ENCODE data around the gene GLB1L3. TPM values are rescaled to one million over a fixed set of nuclear protein-coding genes. Genes with fewer than 3 reads are reported as not detected.

GLB1L3 gene
- total RNA-seq, 2 experiments from 2014 or later, result 5.2 to 6.1 TPM

DNA sequence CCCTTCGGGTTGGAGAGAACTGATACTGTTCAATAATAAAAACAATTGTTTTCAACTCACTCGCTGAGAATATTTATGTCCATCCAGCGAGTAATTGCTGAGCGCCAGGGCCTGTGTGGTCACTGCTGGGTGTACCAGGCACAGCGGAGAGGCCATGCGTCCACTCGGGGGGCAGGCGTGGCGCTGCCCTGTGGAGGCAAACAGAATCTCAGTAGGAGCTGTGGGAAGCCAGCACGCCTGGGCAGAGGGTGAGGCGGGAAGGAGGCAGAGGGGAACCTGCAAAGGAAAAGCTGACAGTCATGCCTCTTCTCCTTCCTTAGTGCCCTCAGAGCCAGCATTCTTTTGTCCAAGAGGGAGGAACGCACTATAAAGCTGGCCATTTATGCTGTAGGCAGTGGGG is 11.4 kb downstream of the GLB1L3 start:
- H3K4me3 Mint-ChIP-seq, result no peak overlapping the region
- ATAC-seq (ENCODE audit: low read depth) (no peak), DNase-seq (no peak)
- H3K27ac Mint-ChIP-seq, result no peak overlapping the region
- POLR2A ChIA-PET, result interaction anchor here (0.8 kb wide), 1 partner anchor 11 kb away, joined by 3 read pairs; the partner anchor contains the start of gene GLB1L3
- no peaks in the 10 kb centered on the region for H3K27me3 Mint-ChIP-seq
- no peaks in the 10 kb centered on the region for H3K36me3 Mint-ChIP-seq
- H3K9me3 Mint-ChIP-seq, result no peaks in the 10 kb centered on the region
- no peaks in the 10 kb centered on the region for H3K4me1 Mint-ChIP-seq

DNA sequence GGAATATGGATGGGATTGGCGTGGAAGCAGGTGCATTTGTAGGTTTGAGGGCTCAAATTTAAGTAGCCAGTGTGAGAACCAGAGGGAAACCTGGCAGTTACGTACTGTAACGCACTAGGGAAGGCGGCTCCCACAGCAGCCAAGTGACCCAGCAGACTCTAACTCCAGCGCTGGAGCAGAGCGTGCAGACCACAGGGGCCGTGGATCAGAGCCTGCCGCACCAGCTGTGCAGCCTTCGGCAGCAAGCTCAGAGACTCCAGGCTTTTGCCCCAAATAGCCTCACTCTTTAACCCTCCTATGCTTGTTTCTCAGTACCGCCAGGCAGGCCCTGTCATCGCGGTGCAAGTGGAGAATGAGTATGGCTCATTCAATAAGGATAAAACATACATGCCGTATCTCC is 12.3 kb downstream of the GLB1L3 start:
- DNase-seq (no peak), ATAC-seq (ENCODE audit: low read depth) (no peak)
- no peaks in the 10 kb centered on the region for H3K36me3 Mint-ChIP-seq
- H3K27me3 Mint-ChIP-seq, result no peaks in the 10 kb centered on the region
- no peaks in the 10 kb centered on the region for H3K4me1 Mint-ChIP-seq
- no peaks in the 10 kb centered on the region for H3K9me3 Mint-ChIP-seq
- no peak overlapping the region for H3K4me3 Mint-ChIP-seq
- POLR2A ChIA-PET, result interaction anchor here (0.8 kb wide), 1 partner anchor 12 kb away, joined by 3 read pairs; the partner anchor contains the start of gene GLB1L3
- H3K27ac Mint-ChIP-seq, result no peak overlapping the region

DNA sequence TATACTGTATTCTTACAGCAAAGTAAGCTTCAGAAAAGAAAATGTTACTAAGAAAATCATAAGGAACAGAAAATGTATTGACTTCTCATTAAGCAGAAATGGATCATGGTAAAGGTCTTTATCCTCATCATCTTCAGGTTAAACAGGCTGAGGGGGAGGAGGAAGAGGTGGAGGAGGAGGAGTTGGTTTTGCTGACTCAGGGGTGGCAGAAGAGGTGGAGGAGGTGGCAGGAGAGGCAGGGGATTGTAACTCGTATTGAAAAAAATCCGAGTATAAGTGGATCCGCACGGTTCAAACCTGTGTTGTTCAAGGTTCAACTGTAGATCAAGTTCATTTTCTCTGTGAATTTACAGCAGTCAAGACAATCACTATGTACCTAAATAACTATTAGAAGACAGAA is 13.0 kb downstream of the GLB1L3 start:
- Mint-ChIP-seq H3K4me3 (no peak overlapping the region), H3K4me1 (no peaks in the 10 kb centered on the region), H3K27me3 (no peaks in the 10 kb centered on the region), H3K9me3 (no peaks in the 10 kb centered on the region), H3K27ac (no peak overlapping the region), H3K36me3 (no peaks in the 10 kb centered on the region)
- no peak for DNase-seq
- POLR2A ChIA-PET, result no interaction called here
- ATAC-seq (ENCODE audit: low read depth), result no peak

DNA sequence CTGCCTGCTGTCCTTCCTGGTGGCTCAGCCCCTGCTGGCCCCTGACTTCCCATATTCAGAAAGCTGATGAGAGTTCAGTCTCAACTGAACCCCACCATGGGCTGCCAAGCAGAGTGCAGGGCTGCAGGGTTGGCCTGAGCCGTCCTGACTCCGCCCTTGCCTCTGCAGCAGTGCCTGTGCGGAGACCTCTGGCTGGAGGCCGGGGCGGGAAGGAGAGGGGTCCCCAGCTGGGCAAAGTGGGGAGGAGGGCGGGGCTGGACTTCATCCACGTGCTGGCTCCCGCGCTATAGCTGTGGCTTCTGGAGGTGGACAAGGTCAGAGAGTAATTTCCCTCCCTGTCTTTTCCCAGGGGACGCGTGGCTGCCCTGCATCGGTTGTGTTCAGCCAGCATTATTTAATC is 13.6 kb downstream of the GLB1L3 start:
- no peaks in the 10 kb centered on the region for H3K36me3 Mint-ChIP-seq
- ATAC-seq (ENCODE audit: low read depth) (no peak), DNase-seq (no peak)
- H3K4me3 Mint-ChIP-seq, result no peak overlapping the region
- H3K9me3 Mint-ChIP-seq, result no peaks in the 10 kb centered on the region
- H3K27ac Mint-ChIP-seq, result no peak overlapping the region
- H3K27me3 Mint-ChIP-seq, result no peaks in the 10 kb centered on the region
- no peaks in the 10 kb centered on the region for H3K4me1 Mint-ChIP-seq
- POLR2A ChIA-PET, result no interaction called here

DNA sequence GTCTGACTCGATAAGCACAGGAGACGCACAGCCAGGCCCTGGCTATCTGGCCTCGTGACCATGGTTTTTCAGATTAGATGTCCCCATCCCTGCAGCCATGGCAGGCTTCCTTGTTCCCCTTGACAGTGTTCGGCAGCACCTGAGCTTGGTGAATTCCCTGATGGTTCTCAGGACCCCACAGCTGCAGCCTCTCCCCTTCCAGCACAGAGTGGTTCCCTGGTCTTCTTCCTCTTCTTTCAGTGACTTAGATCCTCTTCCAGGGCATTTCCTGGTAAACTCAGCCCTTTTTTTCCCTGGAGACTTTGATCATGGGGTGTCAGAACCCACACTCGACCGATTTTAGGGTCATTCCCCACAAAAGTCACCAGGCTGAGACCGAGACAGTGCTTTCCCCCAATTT is 14.5 kb downstream of the GLB1L3 start:
- Mint-ChIP-seq H3K27ac (no peak overlapping the region), H3K4me3 (no peak overlapping the region), H3K4me1 (no peaks in the 10 kb centered on the region), H3K27me3 (no peaks in the 10 kb centered on the region), H3K9me3 (no peaks in the 10 kb centered on the region), H3K36me3 (no peaks in the 10 kb centered on the region)
- POLR2A ChIA-PET, result no interaction called here
- DNase-seq, result no peak
- no peak for ATAC-seq (ENCODE audit: low read depth)

DNA sequence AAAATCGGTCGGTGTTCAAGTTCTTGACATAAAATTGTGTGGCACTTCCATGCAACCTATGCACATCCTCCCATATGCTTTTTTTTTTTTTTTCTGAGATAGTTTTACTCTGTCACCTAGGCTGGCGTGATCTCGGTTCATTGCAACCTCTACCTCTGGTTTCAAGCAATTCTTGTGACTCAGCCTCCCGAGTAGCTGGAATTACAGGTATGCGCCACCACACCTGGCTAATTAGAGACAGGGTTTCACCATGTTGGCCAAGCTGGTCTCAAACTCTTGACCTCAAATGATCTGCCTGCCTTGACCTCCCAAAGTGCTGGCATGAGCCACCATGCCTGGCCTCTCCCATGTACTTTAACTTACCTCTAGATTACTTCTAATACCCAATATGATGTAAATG is 15.0 kb downstream of the GLB1L3 start:
- ATAC-seq (ENCODE audit: low read depth), result no peak
- DNase-seq, result no peak
- Mint-ChIP-seq H3K4me3 (no peak overlapping the region), H3K36me3 (no peaks in the 10 kb centered on the region), H3K4me1 (no peaks in the 10 kb centered on the region), H3K9me3 (no peaks in the 10 kb centered on the region), H3K27ac (no peak overlapping the region), H3K27me3 (no peaks in the 10 kb centered on the region)
- POLR2A ChIA-PET, result no interaction called here

DNA sequence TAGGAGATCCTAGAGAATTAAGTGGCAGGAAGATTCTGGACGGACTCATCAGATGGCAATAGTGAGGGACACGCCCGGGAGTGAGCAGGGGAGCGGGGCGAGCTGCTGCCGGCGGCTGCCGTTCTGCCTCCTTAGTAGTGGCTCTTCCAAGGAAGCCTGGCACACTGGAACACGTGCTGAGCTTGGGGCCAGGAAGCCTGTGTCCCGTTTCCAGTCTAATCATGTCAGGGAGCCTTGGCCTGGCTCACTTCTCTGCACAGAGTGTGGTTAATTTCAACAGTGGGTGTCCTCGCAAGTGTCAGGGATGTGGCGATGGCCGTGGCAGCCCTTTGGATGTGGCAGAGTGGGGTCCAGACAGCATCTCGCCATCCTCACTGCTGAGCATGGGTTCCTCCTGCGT is 16.5 kb downstream of the GLB1L3 start:
- POLR2A ChIA-PET, result no interaction called here
- H3K36me3 Mint-ChIP-seq, result no peaks in the 10 kb centered on the region
- ATAC-seq (ENCODE audit: low read depth), result no peak
- no peaks in the 10 kb centered on the region for H3K27me3 Mint-ChIP-seq
- DNase-seq, result no peak
- no peak overlapping the region for H3K4me3 Mint-ChIP-seq
- no peaks in the 10 kb centered on the region for H3K4me1 Mint-ChIP-seq
- H3K9me3 Mint-ChIP-seq, result no peaks in the 10 kb centered on the region
- no peak overlapping the region for H3K27ac Mint-ChIP-seq

DNA sequence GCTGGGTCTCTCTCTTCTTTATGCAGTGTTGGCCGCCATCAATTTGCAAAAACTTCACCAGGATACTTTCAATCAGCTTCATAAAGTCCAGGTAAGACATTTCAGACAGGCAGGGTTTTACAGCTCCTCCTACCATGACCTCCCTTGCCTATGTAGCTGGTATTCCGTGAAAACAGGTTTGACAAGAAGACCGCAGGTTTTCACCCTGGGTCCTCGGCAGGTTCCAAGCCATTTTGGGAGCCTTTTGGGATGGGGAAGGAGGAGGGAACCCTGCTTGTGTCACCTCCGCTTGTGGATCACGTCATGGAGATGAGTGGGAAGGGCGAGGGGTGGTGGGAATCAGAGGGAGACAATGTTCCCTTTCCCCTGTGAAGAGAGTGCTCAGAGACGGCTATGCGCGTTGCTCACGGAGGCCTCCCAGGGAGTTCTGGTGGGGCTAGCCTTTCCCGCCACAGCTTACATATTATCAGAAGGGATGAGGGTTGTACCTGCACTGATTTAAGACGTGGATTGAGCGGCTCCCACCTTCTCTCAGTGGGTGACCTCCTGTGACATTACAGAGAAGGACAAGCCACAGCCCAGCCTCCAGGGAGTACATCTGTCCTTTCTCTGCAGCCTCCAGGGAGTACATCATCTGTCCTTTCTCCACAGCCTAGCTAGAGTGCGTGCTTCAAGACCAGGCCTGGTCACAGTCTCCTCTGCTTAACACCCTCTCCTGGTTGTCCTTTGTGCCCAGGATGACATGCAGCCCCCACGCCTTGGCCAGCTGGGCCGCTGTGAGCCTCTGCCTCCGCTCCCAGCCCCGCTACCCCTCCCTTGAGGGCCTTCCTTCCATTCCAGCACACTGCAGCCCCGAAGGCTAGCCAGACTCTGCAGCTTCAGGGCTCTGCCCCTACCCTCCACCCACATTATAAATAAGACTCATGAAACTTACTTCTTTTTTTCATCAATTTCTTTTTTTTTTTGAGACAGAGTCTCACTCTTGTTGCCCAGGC is 17.2 kb downstream of the GLB1L3 start:
- H3K9me3 Mint-ChIP-seq, result no peaks in the 10 kb centered on the region
- no peaks in the 10 kb centered on the region for H3K36me3 Mint-ChIP-seq
- no peak overlapping the region for H3K27ac Mint-ChIP-seq
- no peaks in the 10 kb centered on the region for H3K4me1 Mint-ChIP-seq
- no peak for DNase-seq
- H3K4me3 Mint-ChIP-seq, result no peak overlapping the region
- POLR2A ChIA-PET, result no interaction called here
- no peak for ATAC-seq (ENCODE audit: low read depth)
- H3K27me3 Mint-ChIP-seq, result no peaks in the 10 kb centered on the region

DNA sequence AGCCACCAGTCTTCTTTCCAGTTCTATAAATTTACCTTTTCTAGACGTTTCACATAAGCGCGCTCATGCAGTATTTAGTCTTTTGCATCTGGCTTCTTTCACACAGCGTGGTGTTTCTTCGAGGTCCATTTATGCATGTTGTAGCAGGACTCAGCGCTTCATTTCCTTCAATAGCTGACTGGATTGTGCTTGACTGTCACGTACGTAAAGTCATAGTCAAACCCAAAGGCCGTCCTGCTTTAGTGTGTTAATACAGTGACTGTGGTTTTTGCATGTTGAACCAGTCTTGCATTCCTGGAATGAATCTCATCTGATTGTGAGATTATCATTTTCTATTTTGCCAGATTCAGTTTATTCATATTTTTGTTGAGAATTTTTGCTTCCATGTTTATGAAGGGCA is 18.5 kb downstream of the GLB1L3 start:
- H3K4me3 Mint-ChIP-seq, result no peak overlapping the region
- DNase-seq, result no peak
- H3K27ac Mint-ChIP-seq, result no peak overlapping the region
- POLR2A ChIA-PET, result no interaction called here
- H3K4me1 Mint-ChIP-seq, result no peaks in the 10 kb centered on the region
- H3K36me3 Mint-ChIP-seq, result peaks cover 4% of the 10 kb centered on the region
- no peak for ATAC-seq (ENCODE audit: low read depth)
- no peaks in the 10 kb centered on the region for H3K27me3 Mint-ChIP-seq
- no peaks in the 10 kb centered on the region for H3K9me3 Mint-ChIP-seq

DNA sequence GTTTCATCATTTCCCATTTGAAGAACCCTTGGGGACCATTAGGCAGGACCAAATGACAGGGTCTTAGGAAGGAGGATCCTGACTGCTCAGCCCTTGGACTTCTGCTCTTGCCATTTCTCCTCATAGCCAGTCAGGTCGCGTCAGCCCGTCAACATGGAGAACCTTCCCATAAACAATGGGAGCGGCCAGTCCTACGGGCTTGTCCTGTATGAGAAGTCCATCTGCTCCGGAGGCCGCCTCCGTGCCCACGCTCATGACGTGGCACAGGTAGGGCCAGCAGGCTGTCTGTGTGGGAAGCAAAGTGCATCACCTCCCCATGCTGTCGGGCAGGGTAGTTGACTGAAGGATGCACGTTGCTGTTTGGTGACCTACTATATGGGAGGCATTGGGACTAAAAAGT is 36.0 kb downstream of the GLB1L3 start:
- DNase-seq (no peak), ATAC-seq (ENCODE audit: low read depth) (no peak)
- H3K4me1 Mint-ChIP-seq, result no peaks in the 10 kb centered on the region
- H3K9me3 Mint-ChIP-seq, result peaks cover 4% of the 10 kb centered on the region
- H3K27me3 Mint-ChIP-seq, result no peaks in the 10 kb centered on the region
- no peak overlapping the region for H3K27ac Mint-ChIP-seq
- peaks cover 5% of the 10 kb centered on the region for H3K36me3 Mint-ChIP-seq
- POLR2A ChIA-PET, result no interaction called here
- H3K4me3 Mint-ChIP-seq, result no peak overlapping the region

DNA sequence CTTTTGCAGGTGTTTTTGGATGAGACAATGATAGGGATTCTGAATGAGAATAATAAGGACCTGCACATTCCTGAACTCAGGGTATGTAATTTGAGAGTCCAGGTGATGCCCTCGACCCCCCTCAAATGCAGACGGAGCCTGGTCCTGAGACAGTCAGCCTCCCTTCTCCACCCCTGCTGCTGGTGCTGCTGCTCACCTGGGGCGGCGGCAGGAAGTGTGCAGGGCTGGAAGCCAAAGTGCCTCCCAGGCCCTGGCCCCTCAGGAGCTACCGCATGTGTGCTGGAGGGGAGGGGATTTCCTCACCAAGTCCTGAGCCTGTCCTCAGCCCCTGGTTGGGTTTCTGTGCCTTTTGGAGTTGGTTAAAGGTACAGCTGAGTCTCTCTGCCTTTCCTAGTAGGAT is 36.6 kb downstream of the GLB1L3 start:
- H3K4me3 Mint-ChIP-seq, result no peak overlapping the region
- ATAC-seq (ENCODE audit: low read depth), result no peak
- DNase-seq, result no peak
- H3K27ac Mint-ChIP-seq, result no peak overlapping the region
- POLR2A ChIA-PET, result no interaction called here
- no peaks in the 10 kb centered on the region for H3K27me3 Mint-ChIP-seq
- H3K36me3 Mint-ChIP-seq, result peaks cover 7% of the 10 kb centered on the region
- peaks cover 4% of the 10 kb centered on the region for H3K9me3 Mint-ChIP-seq
- no peaks in the 10 kb centered on the region for H3K4me1 Mint-ChIP-seq

DNA sequence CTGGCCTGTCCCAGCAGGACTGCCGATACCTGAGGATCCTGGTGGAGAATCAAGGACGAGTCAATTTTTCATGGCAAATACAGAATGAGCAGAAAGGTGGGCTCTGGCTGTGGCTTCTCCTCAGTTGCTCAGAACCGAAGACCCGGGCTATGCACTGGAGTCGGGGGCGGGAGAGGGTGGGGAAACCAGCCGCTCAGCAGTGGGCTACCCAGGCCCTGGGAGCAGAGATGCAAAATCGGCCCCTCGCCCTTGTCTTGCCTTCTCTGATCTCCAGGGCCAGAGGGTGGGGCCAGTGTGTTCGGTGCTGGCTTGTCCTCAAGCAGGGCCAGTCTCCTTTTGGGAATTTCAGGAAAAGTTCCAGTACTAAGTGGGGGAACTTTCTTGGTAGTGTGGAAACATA is 37.2 kb downstream of the GLB1L3 start:
- Mint-ChIP-seq H3K36me3 (peaks cover 5% of the 10 kb centered on the region), H3K4me1 (no peaks in the 10 kb centered on the region), H3K9me3 (peaks cover 4% of the 10 kb centered on the region), H3K4me3 (no peak overlapping the region), H3K27ac (no peak overlapping the region), H3K27me3 (no peaks in the 10 kb centered on the region)
- POLR2A ChIA-PET, result no interaction called here
- no peak for ATAC-seq (ENCODE audit: low read depth)
- DNase-seq, result no peak

DNA sequence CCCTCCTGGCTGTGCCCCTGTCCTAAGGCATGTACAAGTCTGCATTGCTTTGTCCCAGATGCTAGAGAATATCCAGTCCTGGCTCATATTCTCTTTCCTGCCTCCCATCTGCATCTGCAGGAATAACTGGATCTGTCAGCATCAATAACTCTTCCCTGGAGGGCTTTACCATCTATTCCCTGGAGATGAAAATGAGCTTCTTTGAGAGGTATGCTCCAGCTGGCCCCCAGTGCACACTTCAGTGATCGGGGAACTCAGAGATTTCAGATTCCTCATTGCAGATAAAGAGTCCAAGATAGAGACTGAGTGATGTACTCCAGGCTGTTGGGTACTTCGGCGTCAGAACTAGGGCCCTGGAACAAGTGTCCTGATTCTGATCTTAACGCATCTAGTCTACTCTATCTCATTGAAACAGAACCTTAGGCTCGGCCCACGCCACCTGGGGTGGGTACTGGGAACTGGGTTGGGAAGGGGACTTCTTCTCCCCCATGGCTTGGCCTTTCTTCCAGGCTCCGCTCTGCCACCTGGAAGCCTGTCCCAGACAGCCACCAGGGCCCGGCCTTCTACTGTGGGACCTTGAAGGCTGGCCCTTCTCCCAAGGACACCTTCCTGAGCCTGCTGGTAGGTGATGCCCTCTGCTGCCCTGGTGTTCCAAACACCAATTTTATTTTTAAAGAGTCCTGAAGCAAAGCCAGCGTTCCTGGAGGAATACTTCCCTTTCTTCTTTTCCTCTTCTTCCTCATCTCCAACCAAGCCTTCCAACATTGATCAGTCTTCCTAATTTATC is 37.8 kb downstream of the GLB1L3 start:
- POLR2A ChIA-PET, result no interaction called here
- Mint-ChIP-seq H3K27ac (no peak overlapping the region), H3K9me3 (peaks cover 4% of the 10 kb centered on the region), H3K27me3 (no peaks in the 10 kb centered on the region), H3K36me3 (peaks cover 10% of the 10 kb centered on the region), H3K4me1 (no peaks in the 10 kb centered on the region), H3K4me3 (no peak overlapping the region)
- DNase-seq, result no peak
- ATAC-seq (ENCODE audit: low read depth), result no peak

DNA sequence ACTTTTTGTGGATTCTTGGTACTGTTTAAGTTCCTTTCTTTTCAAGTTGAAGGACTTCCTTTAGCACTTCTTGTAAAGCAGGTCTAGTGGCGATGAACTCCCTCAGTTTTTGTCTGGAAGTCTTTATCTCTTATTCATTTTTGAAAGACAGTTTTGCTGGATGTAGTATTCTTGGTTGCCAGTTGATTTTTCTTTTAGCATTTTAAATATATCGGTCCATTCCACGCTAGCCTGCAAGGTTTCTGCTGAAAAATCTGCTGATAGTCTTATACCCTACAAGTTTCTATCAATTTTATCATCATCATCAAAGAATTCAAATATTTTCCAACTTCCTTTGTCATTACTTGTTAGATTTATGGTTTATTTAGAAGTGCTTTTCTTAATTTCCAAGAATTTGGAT is 40.9 kb downstream of the GLB1L3 start:
- peaks cover 23% of the 10 kb centered on the region for H3K36me3 Mint-ChIP-seq
- POLR2A ChIA-PET, result no interaction called here
- H3K27me3 Mint-ChIP-seq, result no peaks in the 10 kb centered on the region
- ATAC-seq (ENCODE audit: low read depth), result no peak
- peaks cover 13% of the 10 kb centered on the region for H3K9me3 Mint-ChIP-seq
- no peaks in the 10 kb centered on the region for H3K4me1 Mint-ChIP-seq
- no peak overlapping the region for H3K4me3 Mint-ChIP-seq
- DNase-seq, result no peak
- H3K27ac Mint-ChIP-seq, result no peak overlapping the region

All from activated naive CD8-positive, alpha-beta T cell treated with anti-CD3 and anti-CD28 coated beads, Interleukin-2, amount 10 ng/mL, durations not matched to agents 7 days and 5 days (primary cell).